Measurements from ENCODE around the gene MED13L. TPM values are rescaled to one million over a fixed set of nuclear protein-coding genes. Genes with fewer than 3 reads are reported as not detected.

Gene MED13L
- total RNA-seq, 4 donors from 2014 or later = 158 to 247 (median 166) TPM

DNA sequence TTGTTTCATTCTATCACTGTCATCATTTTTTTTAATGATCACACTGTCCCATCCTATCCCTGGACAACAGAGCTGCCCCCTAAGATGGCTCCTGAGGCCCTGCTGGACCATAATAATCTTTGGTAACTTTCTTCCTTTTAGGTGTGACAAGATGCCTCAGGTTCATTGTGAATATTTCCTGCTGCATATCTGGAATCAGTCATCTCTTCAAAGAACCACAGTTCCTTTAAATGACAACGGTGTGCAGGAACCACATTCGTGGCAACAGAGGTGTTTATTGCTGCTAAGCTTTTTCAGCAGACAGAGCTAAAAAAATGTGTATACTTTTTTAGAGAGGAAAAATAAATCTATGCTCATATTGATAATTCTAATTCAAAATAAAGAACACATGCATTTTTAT, 312.9 kb downstream of the MED13L start:
- intact Hi-C loops (cut with DNase I; ENCODE audit: low total_unique reads) = no loop called here
- H3K4me3 ChIP-seq (ENCODE audit: low read depth, poor library complexity, severe bottlenecking) = no peak overlapping the region
- 74 to 78% methylated on average over 2 of the region's 2 CpGs for WGBS, 2 donors
- DNase-seq (ENCODE audit: low spot score in 2 of 2) = no peak
- TF ChIP-seq, protein P1, sequence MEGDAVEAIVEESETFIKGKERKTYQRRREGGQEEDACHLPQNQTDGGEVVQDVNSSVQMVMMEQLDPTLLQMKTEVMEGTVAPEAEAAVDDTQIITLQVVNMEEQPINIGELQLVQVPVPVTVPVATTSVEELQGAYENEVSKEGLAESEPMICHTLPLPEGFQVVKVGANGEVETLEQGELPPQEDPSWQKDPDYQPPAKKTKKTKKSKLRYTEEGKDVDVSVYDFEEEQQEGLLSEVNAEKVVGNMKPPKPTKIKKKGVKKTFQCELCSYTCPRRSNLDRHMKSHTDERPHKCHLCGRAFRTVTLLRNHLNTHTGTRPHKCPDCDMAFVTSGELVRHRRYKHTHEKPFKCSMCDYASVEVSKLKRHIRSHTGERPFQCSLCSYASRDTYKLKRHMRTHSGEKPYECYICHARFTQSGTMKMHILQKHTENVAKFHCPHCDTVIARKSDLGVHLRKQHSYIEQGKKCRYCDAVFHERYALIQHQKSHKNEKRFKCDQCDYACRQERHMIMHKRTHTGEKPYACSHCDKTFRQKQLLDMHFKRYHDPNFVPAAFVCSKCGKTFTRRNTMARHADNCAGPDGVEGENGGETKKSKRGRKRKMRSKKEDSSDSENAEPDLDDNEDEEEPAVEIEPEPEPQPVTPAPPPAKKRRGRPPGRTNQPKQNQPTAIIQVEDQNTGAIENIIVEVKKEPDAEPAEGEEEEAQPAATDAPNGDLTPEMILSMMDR (IDR thresholded peaks at IDR 0.05) = no peak
- TF ChIP-seq POLR2A (IDR thresholded peaks at IDR 0.05) = no peak

DNA sequence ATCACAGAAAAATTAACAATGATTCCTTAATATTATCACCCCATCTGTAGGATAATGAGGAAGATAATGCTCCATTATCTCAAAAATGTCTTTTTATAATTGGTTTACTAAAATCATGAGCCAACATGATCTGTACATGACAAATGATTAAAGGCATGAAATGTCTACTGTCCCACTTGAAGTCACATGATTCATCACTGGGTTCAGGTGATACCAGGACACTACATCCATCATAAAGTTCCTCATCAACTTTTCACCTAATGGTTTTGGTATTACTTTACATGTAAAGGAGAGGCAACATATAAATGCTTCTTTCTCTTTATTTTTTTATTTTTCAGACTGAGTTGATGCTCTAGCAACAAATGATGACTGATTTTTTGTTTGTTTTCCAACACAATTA, 313.3 kb downstream of the MED13L start:
- intact Hi-C loops (cut with DNase I; ENCODE audit: low total_unique reads) = no loop called here
- no peak for DNase-seq (ENCODE audit: low spot score in 2 of 2)
- TF ChIP-seq, protein P1 (IDR thresholded peaks at IDR 0.05) = no peak
- TF ChIP-seq POLR2A (IDR thresholded peaks at IDR 0.05) = no peak
- H3K4me3 ChIP-seq (ENCODE audit: low read depth, poor library complexity, severe bottlenecking) = no peak overlapping the region

DNA sequence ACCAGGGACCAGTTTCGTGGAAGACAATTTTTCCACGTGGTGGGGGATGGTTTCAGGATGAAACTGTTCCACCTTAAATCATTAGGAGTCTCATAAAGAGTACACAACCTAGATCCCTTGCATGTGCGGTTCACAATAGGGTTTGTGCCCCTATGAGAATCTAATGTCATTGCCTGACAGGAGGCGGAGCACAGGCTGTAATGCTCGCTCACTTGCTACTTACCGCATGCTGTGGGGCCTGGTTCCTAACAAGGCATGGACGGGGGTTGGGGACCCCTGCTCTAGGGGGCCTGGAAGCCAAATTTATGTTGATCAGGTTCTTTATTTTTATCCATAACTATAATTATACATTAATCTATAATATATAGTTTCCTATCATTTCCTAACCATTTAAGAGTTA, 315.3 kb downstream of the MED13L start:
- TF ChIP-seq, protein P1 (IDR thresholded peaks at IDR 0.05) = no peak
- no peak for TF ChIP-seq POLR2A (IDR thresholded peaks at IDR 0.05)
- no peak overlapping the region for H3K4me3 ChIP-seq (ENCODE audit: low read depth, poor library complexity, severe bottlenecking)
- intact Hi-C loops (cut with DNase I; ENCODE audit: low total_unique reads) = no loop called here
- no peak for DNase-seq (ENCODE audit: low spot score in 2 of 2)
- 89 to 91% methylated on average over 7 of the region's 7 CpGs for WGBS, 2 donors

DNA sequence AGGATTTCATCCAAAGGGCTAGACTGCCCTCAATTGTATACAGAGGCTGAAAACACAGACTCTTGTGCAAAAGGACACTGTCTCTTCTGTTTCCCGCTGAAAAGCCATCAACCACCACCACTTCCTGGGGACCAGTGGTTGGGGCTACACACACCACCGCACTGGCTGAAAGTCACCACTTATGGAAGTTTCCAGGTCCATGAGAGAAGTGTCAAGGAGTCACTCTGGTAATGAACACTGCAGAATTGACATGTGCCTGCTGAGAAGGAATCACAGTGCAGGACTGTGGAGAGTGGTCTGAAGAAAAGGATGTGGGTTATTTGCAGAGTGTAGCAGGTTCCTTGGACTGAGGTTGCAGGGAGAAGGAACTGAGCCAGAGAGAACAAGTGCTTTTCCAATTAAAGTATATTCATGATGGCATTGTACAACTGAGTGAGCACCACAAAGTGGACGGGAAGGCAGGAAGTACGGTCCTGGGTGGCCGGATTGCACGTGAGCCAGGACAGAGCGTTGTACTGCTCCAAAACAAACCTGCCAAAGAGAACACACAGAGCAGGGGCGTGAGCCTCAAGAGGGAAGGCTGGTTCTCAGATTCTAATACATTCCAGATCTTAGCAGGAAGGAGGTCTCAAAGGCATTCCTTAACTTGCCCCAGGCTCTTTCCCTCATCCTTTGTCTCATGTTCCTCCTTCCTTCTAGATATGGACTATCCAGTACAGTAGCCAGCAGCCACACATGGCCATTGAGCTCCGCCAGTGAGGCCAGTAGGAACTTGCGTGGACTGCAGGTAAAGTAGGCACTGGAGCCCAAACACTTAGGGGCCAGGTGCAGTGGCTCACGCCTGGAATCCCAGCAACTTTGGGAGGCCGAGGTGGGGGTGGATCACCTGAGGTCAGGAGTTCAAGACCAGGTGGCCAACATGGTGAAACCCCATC, 316.4 kb downstream of the MED13L start:
- WGBS, 2 donors = 92 to 93% methylated on average over 12 of the region's 12 CpGs
- no peak for TF ChIP-seq POLR2A (IDR thresholded peaks at IDR 0.05)
- TF ChIP-seq, protein P1 (IDR thresholded peaks at IDR 0.05) = no peak
- intact Hi-C loops (cut with DNase I; ENCODE audit: low total_unique reads) = no loop called here
- no peak overlapping the region for H3K4me3 ChIP-seq (ENCODE audit: low read depth, poor library complexity, severe bottlenecking)
- no peak for DNase-seq (ENCODE audit: low spot score in 2 of 2)

DNA sequence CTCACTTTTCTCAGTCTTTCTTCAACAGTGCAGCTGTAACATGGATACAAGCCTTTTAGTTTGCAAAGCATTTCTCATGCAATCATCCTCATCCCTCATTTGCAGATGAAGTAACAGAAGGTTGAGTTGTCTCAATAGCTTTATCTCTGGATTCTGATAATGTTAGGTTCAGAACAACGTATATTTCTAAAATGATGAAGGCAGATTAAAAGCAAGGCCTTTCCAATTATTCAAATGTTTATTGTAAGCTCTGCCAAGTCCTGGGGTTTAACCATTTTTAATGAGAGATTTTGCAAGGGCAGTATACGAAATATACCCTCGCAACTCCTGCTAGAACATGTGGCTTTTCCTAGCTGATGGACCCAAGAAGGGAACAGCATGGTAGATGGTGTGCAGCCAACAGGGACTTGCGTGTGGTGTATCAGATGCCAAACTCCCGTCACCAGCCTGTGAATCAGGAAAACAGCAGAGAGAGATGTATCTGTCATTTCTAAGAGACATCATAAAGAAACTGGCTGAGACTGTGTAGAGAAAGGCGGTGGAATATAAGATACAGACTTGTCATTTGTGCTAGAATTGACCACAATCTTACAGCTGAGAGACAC, 319.7 kb downstream of the MED13L start:
- no peak overlapping the region for H3K4me3 ChIP-seq (ENCODE audit: low read depth, poor library complexity, severe bottlenecking)
- TF ChIP-seq POLR2A (IDR thresholded peaks at IDR 0.05) = no peak
- TF ChIP-seq, protein P1 (IDR thresholded peaks at IDR 0.05) = no peak
- no peak for DNase-seq (ENCODE audit: low spot score in 2 of 2)
- WGBS, 2 donors = 68 to 74% methylated on average over 6 of the region's 6 CpGs
- intact Hi-C loops (cut with DNase I; ENCODE audit: low total_unique reads) = no loop called here

All from lower leg skin (tissue), 4 donors.